ENCODE results near the gene TNFAIP8L1.

GRCh38 chr19:4654437-4655361 is 15.4 kb downstream of the TNFAIP8L1 start:
- TF ChIP-seq CTCF (IDR thresholded peaks at IDR 0.05; ENCODE audit: low read length) (no peak), EZH2 (optimal IDR thresholded peaks at IDR 0.05; ENCODE audit: low read depth, low read length) (no peak), EZH2phosphoT487 (IDR thresholded peaks at IDR 0.05; ENCODE audit: low read length) (no peak)
